Fibroblast of skin of abdomen (primary cell): Measurements from ENCODE around the gene ST8SIA5.
A peak's percentile ranks its signal among the peaks of the same experiment; 100 is the strongest.

Experiments used
- DNase-seq: peaks from one replicate; pipeline ENCODE4 v3.0.0-alpha.2; 2013

Gene ST8SIA5

DNA sequence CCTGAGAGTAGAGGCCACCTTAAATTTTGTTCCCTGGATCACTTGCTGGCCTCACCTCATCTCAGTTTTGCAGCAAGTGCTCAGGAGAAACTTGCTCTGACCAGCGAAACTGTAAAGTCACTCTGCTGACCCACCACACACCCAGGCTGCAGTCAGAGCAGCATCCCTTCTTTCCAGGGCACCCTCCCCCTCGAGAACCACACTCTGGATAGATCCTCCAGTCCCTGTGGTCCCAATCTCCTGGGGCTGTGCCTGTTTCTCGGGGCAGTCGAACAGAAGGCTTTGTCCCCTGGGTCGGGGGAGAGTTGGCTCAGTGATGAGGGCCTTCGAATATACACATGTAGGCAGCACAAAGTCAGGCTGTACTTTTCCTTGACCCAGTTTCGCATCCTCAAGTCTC lies 18.4 kb downstream of the ST8SIA5 start:
- DNase-seq = no peak

DNA sequence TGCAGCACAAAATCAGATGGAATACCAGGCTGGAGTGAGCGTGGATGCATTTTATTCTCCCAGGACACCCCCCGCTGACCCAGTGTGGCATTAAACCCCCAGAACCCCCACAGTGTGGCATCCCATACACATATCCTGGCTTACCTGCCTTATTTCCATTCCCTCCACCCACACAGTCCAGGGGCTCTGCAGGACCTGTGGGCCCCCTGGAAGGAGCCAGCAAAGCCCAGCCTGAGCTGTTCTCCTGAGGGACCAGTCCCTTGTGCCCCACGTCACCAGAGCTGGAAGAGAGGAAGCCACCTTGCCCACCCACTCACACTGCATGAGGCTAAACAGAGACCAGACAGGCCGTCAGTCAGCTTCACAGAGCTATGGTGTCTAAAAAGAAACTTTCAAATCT lies 20.1 kb downstream of the ST8SIA5 start:
- DNase-seq = no peak

DNA sequence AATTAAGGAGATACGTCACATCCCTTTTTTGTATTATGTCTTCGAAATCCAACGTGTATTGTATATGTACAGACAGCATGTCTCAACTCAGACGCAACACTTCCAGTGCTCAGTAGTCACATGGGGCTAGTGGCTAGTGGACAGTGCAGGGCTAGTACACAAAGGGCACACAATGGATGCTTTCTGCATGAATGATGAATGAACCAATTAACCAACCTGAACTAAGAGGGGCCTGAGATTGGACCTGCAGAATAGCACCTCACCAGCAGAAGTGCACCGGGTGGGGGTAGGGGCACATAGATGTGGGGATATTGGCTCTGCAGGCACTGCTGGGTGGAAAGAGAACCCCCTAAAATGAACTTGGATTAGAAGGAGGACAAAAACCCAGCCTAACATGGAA lies 20.7 kb downstream of the ST8SIA5 start:
- no peak for DNase-seq

DNA sequence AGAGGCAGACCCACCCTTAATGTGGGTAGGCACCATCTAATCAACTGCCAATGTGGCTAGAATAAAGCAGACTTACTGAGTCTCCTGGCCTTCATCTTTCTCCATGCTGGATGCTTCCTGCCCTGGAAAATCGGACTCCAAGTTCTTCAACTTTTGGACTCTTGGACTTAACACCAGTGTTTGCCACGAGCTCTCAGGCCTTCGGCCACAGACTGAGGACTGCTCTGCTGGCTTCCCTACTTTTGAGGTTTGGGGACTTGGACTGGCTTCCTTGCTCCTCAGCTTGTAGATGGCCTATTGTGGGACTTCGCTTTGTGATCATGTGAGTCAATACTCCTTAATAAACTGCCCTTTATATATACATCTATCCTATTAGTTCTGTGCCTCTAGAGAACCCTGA lies 21.9 kb downstream of the ST8SIA5 start:
- no peak for DNase-seq

DNA sequence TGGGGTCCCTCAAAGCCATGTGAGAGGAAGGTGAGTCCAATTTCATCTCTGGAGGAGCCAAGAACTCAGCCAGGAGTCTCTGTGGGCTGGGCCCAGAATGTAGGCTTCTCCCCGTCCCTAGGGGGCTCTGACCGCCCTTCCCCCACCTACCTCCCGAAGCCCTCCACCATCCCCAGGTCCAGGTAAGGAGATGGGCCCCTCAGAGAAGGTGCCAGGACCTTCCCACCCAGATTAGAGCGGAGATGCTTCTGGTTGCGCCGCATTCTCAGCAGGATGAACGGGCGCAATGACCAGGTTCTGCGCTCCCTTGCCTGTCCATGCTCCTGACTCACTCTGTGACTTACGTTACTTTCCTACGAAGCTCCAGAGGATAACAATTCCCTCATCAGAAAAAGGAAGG lies 23.0 kb downstream of the ST8SIA5 start:
- no peak for DNase-seq

DNA sequence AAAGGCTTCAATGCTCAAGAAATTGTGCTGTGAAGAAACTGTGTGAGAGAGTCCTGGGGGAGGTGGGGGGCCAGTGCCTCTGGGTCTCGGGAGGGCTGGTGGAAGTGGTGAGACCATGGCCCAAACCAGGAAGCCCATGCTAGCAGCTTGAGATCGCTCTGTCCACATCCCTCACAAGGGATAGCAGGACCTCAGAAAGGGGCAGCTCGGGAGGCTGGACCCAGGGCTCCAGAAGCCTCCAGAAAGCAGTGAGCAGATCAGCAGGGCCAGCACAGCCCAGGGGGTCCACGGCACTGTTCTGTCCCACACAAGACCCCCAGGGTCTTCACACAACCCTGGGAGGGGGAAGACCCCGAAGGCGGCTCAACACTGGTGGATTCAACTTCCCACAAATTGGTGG lies 24.1 kb downstream of the ST8SIA5 start:
- no peak for DNase-seq

DNA sequence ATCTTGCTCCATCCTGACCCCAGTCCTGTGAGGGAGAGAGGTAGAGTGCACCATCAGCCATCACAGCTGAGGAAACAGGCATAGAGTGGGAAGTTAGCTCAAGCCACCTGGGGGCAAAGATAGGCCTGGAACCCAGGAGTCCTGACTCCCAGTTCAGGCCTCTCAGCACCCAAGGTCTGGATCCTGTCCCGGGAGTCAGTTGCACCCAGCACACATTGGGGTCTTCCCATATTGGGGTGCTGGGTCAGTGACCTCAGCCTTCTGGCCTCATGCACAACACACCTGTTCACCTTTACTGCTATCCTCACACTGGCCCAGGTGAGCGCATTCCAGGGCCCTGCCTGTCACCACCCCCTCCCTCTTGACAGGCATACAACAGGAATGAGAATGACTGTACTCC lies 24.7 kb downstream of the ST8SIA5 start:
- no peak for DNase-seq

DNA sequence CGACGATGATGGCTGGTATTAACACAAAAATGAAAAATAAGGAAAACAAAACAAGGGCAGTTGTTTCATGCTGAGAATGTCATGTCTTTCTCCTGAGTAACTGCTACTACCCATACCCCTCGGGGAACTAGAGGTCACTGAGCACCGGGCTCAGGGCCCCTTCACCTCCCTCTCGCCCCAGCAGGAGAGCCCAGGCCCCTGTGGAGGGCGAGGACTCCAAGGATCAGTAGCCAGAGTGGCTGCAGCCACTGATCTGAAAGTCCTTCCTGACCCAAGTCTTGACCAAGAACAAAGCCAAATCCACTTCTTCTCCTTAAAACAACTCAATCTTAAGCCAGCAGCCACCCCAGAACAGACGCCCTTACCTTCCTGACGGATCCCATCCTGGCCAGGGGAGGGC lies 25.5 kb downstream of the ST8SIA5 start:
- no peak for DNase-seq

DNA sequence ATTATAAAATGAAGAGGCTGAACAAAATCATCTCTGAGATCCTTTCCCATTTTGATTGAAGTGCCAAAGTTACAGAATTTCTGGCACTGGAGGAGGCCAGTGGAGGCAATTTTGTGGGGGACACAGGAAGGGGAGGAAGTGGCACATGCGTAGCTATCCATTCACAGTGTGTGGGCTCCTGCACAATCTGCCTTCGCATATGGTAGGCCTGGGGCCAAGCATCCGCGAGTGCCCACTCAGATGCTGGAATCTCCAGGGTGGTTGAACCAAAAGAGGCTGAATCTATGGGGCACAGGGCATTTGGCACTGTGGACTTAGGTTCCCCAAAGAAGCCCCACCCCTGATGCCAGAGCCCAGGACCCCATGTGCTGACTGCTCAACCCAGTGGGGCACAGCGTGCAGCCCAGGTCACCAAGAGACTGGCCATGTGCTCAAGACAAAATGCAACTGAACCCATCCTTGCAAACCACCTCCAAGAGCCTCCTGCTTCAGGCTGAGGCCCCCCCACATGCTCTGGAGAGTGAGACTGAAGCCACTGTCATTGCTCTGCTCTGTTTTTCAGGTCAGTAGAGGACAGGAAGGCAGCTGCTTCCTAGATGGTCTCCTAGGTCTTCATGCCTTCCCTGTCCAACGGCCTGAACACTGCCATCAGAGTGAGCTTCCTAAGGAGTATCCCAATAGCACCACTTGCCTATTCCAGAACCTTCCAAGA lies 28.5 kb downstream of the ST8SIA5 start:
- DNase-seq = no peak

DNA sequence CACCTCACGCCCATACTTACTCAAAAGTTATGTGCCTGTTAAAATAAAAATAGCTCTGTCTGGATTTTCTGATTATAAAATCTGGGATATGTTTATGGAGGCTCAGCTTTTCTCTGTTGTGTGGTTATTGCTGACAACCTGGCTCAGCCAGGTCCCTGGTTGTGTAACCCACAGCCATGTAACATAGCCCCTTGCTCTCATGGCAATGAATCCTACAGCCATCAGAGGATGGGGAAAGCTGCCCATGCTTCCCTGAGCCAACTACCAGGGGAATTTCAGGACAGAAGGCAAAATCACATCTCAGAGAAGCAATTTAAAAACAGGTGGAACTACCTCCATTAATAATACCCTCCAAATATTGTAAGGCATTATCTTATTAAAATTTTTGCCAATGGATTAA lies 29.7 kb downstream of the ST8SIA5 start:
- DNase-seq = no peak

DNA sequence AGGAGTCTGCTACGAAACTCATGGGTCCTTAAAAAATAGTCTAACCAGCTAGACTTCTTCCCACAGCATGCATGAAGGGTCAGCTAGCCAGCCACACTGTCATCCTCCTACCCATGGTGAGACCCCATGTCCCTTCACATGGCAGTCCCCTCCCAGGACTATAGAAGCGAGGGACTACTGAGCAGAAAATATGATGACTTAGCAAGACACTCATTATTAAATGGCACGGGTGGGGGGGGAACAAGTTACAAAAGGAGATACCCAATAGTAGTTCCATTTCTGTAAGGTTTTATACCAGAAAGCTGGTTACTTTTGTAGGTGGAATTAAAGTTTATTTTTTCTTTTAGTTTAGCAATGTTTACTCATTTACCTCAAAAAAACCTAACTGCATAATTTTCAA lies 31.5 kb downstream of the ST8SIA5 start:
- DNase-seq = no peak

DNA sequence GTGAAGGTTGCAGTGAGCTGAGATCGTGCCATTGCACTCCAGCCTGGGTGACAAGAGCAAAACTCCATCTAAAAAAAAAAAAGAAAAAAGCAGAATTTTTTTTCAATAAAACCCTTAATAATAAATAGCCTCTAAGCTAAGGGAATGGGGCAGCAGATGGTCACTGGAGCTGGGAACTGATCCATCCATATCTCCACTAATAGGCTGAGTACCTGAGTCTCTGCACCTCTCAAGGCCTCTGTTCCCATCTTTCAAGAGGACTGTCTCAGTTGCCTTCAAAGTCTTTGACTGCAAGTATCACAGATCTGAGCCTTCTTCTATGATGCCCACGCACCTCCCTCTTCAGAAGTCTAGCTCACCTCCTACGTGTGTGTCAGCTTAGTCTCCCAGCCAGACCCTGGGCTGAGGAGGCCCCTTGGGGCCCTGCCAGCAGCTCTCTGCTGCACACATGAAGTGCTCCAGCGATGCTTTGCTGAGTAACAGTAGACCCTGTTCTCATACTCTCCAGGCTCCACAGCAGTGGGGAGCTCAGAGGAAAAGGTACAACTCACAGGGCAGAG lies 32.9 kb downstream of the ST8SIA5 start:
- no peak for DNase-seq

DNA sequence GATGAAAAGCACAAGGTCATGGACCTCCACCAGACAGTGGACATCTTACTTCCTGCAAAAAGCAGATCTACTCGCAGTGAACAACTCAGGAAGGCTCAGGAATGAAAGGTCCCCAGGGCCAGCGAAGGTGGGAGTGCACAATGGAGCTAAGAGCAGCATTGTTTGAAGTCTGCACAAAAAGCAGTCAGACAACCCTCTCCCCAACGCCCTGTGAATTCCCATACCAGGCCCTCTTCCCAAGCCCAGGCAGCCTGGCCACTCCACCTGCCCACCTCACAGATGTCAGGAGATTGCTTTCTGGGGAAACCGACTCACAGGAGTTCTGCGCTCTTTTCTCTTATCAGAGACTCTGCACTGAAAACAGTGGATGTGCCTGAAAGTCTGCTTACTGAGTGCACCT lies 34.8 kb downstream of the ST8SIA5 start:
- no peak for DNase-seq

DNA sequence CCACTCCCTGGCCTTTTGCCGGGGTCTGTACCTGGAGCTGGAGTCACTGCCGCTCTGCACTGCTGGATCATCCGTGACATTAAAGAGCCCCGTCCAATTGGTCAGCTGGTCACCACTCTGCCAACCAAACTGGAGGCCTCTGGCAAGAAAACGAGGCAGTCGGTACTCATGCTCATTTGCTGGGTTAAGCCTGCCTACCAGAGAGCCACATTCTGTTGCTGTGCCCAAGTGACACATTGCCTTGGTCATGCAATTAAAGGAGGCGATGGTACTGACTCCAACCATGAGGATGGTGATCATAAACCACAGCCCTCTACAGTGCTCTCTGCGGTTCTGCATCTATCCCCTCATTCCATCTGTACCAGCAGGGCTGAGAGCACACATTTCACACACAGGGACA lies 35.5 kb downstream of the ST8SIA5 start:
- DNase-seq = no peak

DNA sequence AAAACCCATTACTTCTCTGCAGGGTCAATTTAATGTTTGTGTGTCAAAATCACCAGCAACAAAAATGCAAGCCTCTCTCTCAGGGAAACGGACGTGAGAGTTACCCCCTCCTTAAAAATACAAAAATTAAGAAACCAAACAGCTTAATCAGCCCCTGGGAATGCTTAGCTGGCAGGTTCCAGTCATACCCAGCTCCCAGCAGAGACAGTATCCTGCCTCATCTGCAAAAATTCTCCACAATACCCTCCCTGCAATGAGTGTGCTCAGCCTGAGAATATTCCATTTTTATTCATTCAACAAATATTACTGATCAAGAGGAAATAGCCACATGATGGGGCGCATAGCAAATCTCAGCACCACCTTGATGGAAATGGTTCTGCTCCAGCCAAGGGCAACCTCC lies 36.3 kb downstream of the ST8SIA5 start:
- no peak for DNase-seq

DNA sequence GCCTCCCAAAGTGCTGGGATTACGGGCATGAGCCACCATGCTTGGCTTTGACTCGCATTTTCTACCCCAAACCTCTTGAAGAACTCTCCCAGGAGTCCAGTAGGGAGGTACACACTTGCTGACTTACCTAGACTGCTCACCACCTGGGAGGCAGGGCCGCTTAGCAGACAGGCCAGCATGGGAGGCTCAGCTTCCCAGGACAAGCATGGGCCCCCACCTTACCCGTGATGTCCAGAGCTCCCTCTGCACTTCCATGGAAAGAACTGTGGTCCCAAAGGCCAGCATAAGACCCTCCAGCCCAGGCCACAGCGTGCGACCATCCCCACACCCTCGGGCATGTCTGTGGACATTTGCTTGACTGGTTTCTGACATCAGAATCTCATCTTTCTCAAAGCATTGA lies 36.8 kb downstream of the ST8SIA5 start:
- no peak for DNase-seq

DNA sequence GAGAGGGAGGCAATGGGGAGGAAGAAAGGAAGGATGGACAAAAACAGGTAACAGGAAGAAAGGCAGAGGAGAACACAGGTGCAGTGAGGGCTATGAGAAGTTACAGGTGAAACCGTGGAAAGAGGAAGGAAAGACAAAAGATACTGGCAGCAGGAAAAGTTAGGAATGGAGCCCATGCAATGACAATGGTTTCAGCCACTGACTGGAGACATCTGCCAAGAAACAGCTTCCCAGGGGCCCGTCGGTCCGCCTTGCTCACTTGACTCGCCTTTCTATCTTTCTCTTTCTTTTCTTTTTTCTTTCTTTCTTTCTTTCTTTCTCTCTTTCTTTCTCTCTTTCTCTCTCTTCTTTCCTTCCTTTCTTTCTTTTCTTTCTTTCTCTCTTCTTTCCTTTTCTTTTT lies 37.5 kb downstream of the ST8SIA5 start:
- DNase-seq = no peak

DNA sequence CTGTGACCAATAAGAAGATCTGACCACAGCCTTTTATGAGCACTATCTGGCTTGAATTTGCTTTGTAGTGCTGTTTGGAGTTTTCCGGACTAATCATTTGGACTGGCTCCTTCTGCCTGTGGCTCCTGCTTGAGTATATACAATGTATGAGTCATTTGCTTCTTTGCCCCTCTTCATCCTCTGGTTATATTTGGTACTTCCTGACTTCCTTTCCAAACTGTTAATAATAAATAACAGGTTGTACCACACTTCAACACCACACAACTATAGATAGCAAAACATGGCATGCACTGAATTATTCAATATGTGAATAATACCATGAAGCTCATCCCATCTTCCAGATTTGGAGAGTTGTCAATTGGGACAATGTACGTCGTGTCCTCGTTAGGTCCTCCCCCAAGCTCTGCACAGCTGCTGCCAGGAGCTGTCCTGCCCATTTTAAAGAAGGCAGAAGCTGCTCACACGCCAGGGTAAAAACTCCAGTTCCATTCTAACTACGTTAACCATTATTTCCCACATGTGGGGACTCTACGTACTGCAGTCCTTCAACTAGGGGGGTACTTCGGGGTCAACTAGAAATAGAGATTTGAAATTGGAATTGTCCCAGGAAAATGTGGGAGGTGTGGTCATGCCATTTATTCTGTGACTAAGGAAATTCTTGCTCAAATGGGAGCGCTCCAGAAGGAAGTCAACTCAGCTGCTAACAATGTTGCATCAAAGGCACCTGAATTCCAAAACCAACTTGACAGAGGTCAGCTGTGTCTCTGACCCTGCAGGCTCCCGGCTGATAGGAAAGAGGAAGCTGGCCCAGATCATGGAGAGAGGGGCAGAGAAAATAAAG lies 38.1 kb downstream of the ST8SIA5 start:
- peak; percentile 46 for DNase-seq

DNA sequence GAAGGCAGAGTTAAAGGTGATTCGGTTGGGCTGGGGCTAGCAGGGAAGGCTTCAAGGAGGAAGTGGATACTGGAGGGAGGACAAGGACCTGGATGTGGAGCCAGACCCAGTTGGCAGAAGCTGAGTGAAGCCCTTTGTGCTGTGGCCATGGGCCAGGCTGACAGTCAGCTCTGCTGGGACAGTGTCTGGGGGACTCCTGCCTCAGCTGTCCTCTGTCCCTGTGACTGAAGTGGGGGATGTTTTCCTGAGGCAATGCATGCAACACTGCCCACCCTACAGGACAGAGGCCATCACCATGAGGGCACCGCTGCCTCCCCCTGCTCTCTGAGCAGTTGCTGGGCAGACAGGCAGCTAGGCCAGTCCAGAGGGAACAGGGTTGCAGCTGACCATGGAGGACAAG lies 40.0 kb downstream of the ST8SIA5 start:
- no peak for DNase-seq

DNA sequence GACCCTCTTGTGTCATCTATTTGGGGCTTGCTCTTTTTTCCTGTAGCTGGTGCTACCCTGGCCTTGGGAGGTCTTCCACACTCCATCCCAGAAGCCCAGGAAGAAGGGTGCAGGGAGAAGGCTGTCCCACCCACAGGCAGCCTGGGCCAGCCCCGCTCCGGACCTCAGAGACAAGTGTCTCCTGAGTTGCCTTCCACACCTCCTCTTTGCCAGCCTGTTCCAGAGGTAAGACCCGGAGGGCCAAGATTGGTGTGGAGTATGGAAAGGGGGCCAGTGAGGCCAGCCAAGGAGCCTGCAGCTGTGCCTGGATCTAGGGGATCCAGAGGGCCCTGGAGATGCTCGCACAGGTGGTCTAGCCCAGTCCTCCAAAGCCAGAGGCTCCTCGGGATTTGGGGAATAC lies 40.5 kb downstream of the ST8SIA5 start:
- DNase-seq = no peak

DNA sequence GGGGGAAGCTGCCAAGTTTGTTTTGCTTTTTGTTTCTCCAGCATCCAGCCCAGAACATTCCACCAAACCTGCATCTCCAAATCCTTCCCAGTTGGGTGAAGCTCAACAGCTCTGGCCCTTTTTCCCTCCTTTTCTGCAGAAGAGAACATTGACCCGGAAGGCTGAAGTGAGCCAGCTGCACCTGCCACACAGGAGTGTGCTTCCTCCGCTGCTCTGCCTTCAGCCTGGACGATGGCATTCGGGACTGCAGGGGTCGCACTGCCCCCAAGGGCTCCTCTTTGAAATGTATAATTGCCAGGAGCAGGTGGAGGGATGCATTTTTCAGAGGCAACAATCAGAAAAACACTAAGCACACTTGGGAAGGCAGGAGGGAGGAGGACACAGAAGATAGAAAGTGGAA lies 41.8 kb downstream of the ST8SIA5 start:
- DNase-seq = no peak

DNA sequence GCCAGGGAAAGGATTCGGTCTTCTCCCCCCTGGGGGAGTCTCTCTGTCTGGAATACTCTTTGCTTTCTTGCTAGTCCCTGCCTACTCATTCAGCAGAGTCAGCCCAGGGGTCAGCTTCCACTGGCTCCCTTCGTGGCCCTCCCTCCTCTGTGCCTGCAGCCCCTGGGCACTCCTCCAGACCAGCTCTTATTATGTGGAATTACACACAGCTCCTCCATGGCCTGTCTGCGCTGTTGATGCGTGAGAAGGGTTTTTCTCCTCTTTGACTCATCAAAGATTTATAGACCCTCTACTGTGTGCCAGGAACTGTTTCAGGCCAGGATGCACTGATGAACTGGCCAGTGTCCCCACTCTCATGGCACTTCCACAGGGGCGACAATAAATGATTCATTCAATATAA lies 44.4 kb downstream of the ST8SIA5 start:
- peak; percentile 76 for DNase-seq

DNA sequence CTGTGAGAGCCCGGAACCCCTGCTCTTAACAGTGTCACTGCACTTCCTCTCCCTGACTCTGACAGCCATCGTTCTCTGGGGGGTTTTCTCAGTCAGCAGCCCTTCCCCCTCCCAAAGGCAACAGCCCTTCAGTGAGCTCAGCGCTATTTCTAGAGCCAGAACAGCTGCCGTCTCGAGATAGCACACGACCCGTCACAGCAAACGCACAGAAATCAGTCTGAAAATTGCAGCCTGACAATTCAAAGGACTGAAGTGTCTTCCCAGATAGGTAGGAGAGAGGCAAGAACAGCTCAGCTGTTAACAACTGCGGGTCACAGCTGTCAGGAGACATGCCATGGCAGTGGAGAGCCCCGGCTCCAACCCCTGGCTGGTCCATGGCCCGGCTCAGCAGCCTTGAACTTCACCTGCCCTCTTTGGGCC lies 45.4 kb downstream of the ST8SIA5 start:
- DNase-seq = no peak

DNA sequence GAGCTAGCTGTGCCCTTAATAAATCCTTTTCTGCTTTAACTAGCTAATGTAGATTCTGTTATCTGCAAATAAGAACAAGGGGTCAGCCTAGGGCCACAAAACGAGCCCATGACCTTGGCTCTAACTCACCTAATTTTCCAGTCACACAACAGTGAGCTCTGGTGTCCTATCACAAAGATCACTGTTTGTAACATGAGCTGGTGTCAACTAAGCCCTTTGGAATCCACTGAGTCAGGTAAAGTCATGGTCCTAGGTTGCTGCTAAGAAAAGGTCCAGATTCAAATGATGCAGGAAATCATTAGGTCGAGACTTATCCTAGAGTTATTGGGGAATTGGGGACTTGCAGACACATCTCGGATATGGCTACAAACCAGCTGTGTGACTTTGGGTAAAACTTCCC lies 49.9 kb downstream of the ST8SIA5 start:
- no peak for DNase-seq
